Mucosa of gallbladder (tissue), 1 donor: ENCODE data around the gene PANX2. TPM values are rescaled to one million over a fixed set of nuclear protein-coding genes. Genes with fewer than 3 reads are reported as not detected.
"Not testable (repeated sequence)": the region's sequence is repeated elsewhere in the genome, so short reads cannot be mapped to it uniquely, and the experiment has no call there.

ENCODE experiments used
- DNase-seq: peaks from one replicate; pipeline ENCODE4 v3.0.0-alpha.2; 2020; ENCODE audit warnings: low spot score
- total RNA-seq: library from RNA; stranded (reverse); gene quantifications from one replicate; pipeline ENCODE4 v1.2.1, GENCODE V29; 2021
- donor health status: DM: no; HTN: no; CAD: no.

Gene PANX2
- 0.95 TPM for total RNA-seq

DNA sequence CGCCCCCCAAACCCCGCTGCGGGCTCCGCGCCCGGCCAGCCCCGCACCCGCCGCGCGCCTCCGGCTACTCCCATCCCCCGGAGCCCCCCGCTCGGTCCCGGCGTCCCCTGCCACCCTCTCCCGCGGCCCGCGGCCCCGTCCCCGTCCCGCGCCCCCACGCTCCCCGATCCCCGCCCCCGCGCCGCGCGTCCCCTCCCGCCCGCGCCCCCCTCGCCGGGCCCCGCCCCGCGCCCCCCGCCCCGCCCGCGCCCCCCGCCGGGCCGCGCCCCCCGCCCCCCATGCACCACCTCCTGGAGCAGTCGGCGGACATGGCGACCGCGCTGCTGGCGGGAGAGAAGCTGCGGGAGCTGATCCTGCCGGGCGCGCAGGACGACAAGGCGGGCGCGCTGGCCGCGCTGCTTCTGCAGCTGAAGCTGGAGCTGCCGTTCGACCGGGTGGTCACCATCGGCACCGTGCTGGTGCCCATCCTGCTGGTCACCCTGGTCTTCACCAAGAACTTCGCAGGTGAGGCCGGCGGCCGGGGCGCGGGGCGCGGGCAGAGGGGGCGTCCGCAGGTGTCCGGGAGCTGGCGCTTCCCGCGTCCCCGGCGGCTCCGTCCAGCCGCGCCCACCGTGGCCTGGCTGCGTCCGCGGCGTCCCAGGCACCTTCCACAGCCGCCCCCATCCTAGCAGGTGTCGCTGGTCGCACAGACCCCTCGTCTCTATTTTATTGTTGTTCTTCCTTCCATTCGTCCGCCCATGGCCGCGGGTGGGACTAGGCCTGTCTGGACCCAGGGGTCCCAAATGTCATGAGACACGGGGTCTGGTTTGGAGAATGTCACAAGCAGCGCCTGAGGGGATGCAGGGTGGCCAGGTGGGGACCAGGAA is at the start of gene PANX2:
PANX2 (plus strand) TSS at position 279 of the 866 bp plus-strand sequence; CDS start at position 279, 0 bp downstream.
- DNase-seq: no peak

GRCh38 chr22:50121202-50121740 is 49.3 kb upstream of the PANX2 start:
- no peak for DNase-seq

DNA sequence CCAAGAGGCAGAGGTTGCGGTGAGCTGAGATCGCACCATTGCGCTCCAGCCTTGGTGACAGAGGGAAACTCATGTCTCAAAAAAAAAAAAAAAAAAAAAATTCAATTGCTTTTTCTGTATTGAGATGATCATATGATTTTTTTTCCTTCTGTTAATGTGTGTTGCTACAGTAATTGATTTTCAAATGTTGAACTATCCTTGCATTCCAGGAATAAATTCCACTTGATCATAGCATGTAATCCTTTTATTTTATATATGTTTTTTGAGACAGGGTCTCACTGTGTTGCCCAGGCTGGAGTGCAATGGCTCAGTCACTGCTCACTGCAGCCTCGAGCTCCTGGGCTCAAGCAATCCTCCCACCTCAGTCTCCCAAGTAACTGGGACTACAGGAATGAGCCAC is 47.4 kb upstream of the PANX2 start:
- no peak for DNase-seq

- no peak for DNase-seq
These were observed 45.5 kb upstream of the PANX2 start for GRCh38 chr22:50125029-50125428.

GRCh38 chr22:50129121-50129736 is 41.3 kb upstream of the PANX2 start:
- no peak for DNase-seq

DNA sequence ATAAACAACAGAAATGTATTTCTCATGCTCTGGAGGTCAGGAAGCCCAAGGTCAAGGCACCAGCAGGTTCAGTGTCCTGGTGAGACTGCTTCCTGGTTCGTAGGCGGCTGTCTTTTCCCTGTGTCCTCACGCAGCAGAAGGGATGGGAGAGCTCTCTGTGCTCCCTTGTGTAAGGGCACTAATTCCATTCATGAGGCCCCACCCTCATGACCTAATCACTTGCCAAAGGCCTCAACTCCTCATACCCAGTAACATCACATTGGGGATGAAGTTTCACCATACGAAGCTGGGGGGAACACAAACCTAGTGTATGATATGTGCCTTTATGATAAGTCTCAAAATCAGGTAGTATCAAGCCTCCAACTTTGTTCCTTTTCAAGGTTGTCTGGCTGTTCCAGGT is 38.6 kb upstream of the PANX2 start:
- no peak for DNase-seq

- DNase-seq: no peak
These were observed 36.0 kb upstream of the PANX2 start for GRCh38 chr22:50134481-50134880.

DNA sequence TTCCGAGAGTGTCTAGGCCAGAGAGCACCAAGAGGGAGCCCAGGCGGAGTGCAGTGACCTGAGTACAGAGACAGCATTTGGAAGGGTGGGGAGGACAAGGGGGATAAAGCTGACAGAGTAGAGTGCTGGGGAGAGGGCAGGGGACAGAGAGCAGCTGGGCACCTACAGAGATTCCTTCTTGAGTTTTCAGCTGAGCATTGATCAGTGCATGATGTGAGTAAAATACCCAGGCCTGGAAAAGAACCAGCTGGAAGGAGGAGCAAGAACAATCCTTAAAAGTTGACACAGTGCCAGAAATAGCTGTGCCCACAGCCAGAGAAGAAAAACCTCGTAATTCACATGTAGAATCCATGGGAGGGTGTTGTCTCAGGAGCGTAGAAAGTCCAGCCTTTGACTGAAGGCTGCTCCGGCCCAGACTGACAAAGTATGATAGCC is 33.9 kb upstream of the PANX2 start:
- no peak for DNase-seq

DNA sequence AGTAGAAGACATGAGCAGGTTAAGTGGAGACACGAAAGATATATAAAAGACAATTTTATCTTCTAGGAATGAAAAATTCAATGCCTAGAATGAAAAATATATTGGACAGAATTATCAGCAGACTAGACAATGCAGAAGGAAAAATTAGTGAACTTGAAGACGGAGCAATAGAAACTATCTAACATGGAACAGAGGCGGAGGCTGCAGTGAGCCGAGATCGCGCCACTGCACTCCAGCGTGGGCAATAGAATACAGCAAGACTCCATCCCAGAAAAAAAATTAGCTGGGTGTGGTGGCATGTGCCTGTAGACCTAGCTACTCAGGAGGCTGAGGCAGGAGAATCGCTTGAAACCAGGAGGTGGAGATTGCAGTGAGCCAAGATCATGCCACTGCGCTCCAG is 33.3 kb upstream of the PANX2 start:
- not testable (repeated sequence) for DNase-seq

- DNase-seq: no peak
These were observed 32.5 kb upstream of the PANX2 start for GRCh38 chr22:50138041-50138440.

DNA sequence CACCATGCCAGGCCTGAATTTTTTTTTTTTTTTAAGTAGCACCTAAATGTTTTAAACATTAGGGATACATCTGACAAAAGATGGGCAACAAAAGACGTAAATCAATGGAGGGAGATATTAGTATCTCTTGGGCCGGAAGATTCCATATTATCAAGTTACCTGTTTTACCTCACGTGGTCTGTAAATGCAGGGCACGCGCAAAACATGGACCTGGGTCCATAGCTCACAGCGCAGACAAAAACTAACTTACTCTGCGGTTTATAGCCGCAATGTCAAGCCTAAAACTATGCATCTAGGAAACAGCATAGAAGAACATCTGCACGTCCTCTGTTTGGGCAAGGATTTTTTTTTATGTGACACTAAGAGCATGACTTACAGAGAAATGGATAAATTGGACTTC is 31.5 kb upstream of the PANX2 start:
- no peak for DNase-seq

- no peak for DNase-seq
These were observed 30.6 kb upstream of the PANX2 start for GRCh38 chr22:50139843-50140415.

- no peak for DNase-seq
These were observed 29.9 kb upstream of the PANX2 start for GRCh38 chr22:50140615-50141014.

GRCh38 chr22:50141462-50141861 is 29.1 kb upstream of the PANX2 start:
- no peak for DNase-seq

- no peak for DNase-seq
These were observed 28.6 kb upstream of the PANX2 start for GRCh38 chr22:50141891-50142363.

- no peak for DNase-seq
These were observed 27.4 kb upstream of the PANX2 start for GRCh38 chr22:50143096-50143495.

DNA sequence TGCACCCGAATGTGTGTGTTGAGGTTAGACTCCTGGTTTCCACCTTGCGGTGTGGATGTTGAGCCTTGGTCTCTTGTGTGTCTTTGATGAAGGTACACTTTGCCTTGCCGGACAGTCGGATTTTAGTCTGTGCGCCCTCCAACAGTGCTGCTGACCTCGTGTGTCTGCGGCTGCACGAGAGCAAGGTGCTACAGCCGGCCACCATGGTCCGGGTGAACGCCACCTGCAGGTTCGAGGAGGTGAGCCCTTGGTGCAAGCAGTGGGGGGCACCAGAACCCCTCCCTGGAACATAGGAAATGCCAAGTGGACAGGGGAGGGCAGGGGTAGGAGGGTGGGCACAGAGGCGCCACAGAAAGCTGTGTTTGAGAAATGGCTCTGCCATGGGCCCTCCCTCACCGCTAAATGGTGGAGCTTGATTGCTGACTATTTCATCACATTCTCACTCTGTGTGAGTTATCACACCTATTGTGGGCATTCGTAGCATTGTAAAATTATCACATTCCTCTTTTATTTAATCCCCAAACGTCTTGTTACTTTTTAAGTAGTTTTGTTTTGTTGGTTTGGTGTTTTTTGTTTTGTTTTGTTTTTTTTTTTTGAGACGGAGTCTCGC is 26.4 kb upstream of the PANX2 start:
- no peak for DNase-seq

DNA sequence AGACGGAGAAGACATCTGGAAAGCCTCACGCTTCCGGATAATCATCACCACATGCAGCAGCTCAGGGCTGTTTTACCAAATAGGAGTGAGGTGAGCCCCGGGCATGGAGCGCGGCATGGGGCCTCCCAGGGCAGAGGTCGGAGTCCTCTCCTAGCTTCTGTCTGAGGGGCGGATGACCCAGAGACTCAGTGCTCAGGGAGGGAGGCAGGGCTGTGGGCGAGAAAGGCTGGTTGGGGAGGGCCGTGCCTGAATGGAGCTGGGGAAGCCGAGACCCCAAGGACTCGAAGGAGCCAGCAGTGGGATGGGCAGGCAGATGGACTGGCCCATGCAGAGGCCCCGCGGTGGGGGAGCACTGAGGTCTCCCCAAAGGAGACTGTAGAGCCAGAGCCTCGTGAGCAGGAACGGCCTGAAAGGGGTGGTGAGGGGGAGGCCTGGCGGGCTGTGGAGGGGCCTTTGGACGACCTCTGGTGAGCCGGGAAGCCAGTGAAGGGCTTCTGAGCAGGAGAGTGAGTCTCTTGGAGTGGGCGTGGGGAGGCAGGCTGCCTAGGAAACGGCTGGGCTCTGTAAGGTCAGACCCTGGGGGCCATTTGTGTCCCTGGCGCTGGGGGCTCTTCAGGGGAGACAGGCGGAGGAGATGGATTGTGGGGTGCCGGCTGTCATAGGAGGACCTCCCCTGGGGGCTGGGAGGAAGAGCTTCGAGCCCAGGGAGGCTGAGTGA is 24.7 kb upstream of the PANX2 start:
- no peak for DNase-seq

GRCh38 chr22:50146439-50147238 is 23.9 kb upstream of the PANX2 start:
- DNase-seq: peak; percentile 48
